Activated CD4-positive, CD25-positive, alpha-beta regulatory T cell treated with anti-CD3 and anti-CD28 coated beads, Interleukin-2, amount 50 U/mL, for 24 hours (primary cell): Measurements from ENCODE around the gene DOCK3.
A peak's percentile ranks its signal among the peaks of the same experiment; 100 is the strongest.

Experiments
- ATAC-seq, 2 donors: fragments of 150-1000 bp; cut with Tn5 transposase; one replicate each; pipeline ENCODE4 v1.10.0; 2021; ENCODE audit warnings: mild to moderate bottlenecking in 1 of 2, moderate library complexity in 1 of 2

Gene DOCK3

GRCh38 chr3:50674349-50675178, at the start of gene DOCK3:
Gene DOCK3, plus strand, starts transcription at chr3:50674927. Its CDS starts 337 bp downstream, at chr3:50675264.
- ATAC-seq = peak; percentile 83

- ATAC-seq = no peak
Measured at GRCh38 chr3:50625231-50626182, 49.2 kb upstream of the DOCK3 start.

- no peak for ATAC-seq
Measured at GRCh38 chr3:50626401-50626800, 48.3 kb upstream of the DOCK3 start.

GRCh38 chr3:50627407-50628051, 47.2 kb upstream of the DOCK3 start:
- ATAC-seq = peak; percentile 46 to 47

- ATAC-seq = no peak
Measured at GRCh38 chr3:50628601-50629000, 46.1 kb upstream of the DOCK3 start.

- no peak for ATAC-seq
Measured at GRCh38 chr3:50630394-50630793, 44.3 kb upstream of the DOCK3 start.

- ATAC-seq = no peak
Measured at GRCh38 chr3:50630877-50631276, 43.9 kb upstream of the DOCK3 start.

GRCh38 chr3:50632450-50632849, 42.3 kb upstream of the DOCK3 start:
- peak; percentile 36 to 50 for ATAC-seq

GRCh38 chr3:50633230-50633790, 41.4 kb upstream of the DOCK3 start:
- no peak for ATAC-seq

GRCh38 chr3:50635066-50635465, 39.7 kb upstream of the DOCK3 start:
- ATAC-seq = no peak

- no peak for ATAC-seq
Measured at GRCh38 chr3:50637011-50637410, 37.7 kb upstream of the DOCK3 start.

- ATAC-seq = no peak
Measured at GRCh38 chr3:50637945-50638344, 36.8 kb upstream of the DOCK3 start.

GRCh38 chr3:50639055-50639494, 35.7 kb upstream of the DOCK3 start:
- ATAC-seq = no peak

GRCh38 chr3:50642382-50642781, 32.3 kb upstream of the DOCK3 start:
- peak in 1 of 2 donors; percentile 56 for ATAC-seq

- ATAC-seq = no peak
Measured at GRCh38 chr3:50644561-50644960, 30.2 kb upstream of the DOCK3 start.

GRCh38 chr3:50645378-50645777, 29.3 kb upstream of the DOCK3 start:
- no peak for ATAC-seq

GRCh38 chr3:50648313-50648712, 26.4 kb upstream of the DOCK3 start:
- no peak for ATAC-seq

GRCh38 chr3:50648944-50649343, 25.8 kb upstream of the DOCK3 start:
- no peak for ATAC-seq

GRCh38 chr3:50649451-50649931, 25.2 kb upstream of the DOCK3 start:
- ATAC-seq = no peak

GRCh38 chr3:50650018-50650417, 24.7 kb upstream of the DOCK3 start:
- ATAC-seq = no peak

GRCh38 chr3:50651445-50651844, 23.3 kb upstream of the DOCK3 start:
- no peak for ATAC-seq

- no peak for ATAC-seq
Measured at GRCh38 chr3:50651920-50652529, 22.7 kb upstream of the DOCK3 start.
